NCI-H2107 treated with DMSO at 0.1 percent for 48 hours (cell line): ENCODE measurements around the gene SENP8.

Experiments used
- DNase-seq: peaks from one replicate; lab custom pipeline; 2025; ENCODE audit not compliant: unreplicated experiment; lab: John Stamatoyannopoulos, UW

SENP8 gene

DNA sequence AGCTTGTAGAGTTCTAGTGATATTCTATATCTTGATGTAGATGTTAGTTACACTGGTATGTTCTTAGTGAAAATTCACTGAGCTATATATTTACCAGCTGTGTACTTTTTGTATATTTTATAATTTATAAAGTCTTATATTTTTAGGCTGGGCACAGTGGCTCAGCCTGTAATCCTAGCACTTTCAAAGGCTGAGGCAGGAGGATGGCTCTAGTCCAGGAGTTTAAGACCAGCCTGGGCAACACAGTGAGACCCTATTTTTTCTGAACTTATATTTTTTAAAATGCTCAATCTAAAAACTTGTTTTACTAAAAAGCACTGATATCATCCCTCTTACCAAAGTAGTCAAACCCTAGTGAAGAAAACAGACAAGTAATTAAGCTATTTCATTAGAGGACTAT lies 5.4 kb upstream of the SENP8 start:
- no peak for DNase-seq

- no peak for DNase-seq
Measured at GRCh38 chr15:72113347-72114031, 4.7 kb upstream of the SENP8 start.

- DNase-seq, result no peak
Measured at GRCh38 chr15:72116731-72117485, 1.3 kb upstream of the SENP8 start.

DNA sequence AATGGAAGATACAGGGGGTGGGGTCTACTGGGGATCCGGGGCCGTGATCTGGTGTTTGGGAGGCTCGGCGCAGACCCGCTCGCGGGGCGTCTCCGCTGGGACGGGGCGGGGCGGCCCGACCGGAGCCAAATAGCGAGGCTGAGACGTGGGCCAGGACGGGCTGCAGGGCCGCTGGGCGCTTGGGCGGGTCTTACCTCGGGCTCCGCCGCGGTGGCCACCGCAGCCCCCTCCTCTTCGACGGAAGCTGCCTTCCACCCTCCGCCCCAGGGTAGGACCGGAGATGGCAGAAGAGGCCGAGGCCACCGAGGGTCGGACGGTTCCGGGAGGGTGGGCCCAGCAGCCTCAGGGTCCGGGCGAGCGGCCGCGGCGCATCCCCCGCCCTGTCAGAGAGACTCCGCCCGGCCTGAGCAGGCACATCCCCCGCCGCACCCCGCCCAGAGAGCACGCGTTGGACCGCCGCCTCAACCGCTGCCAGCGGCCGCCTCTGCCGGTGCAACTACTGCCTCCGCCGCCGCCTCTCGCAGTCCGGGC lies 652 bp upstream of the SENP8 start:
- DNase-seq, result no peak

DNA sequence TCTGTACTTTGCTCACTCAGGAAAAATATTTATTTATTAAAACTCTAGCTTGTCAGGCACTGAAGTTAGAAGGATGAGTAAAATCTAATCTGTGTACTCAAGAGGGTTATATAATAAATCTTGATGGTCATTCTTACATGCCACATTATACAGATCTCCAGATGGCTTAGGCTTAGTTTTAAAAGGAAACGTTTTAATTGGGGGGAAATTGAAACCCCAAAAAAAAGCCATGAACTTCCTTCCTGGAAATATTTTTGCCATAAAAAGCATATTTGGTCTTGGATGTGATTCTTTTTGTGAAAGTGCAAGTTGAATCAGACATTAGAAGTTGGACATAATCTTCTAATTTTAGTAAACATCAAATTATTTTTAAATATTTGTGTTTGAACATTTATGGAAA lies 6.0 kb downstream of the SENP8 start:
- DNase-seq, result no peak

GRCh38 chr15:72127724-72128322 lies 9.6 kb downstream of the SENP8 start:
- DNase-seq, result no peak

- no peak for DNase-seq
Measured at GRCh38 chr15:72128359-72128758, 10.2 kb downstream of the SENP8 start.

- DNase-seq, result no peak
Measured at GRCh38 chr15:72130272-72130671, 12.1 kb downstream of the SENP8 start.

- no peak for DNase-seq
Measured at GRCh38 chr15:72131922-72132321, 13.7 kb downstream of the SENP8 start.

DNA sequence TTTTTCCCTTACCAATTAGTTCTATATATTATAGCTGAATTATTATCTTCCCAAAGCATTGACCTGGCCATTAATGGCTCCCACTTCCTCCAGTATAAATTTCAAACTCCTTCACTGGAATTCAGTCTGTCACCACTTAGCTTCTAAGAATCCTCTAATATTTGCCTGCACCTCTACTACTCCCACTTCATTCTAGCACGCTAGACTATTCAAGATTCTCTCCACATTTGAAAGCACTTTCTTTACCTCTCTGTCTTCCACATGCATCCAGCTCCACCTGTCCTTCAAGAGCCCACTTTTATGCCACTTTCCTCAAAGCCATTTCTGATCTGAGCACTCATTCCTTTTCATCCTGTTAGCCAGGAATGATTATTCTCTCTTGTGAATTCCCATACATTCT lies 15.0 kb downstream of the SENP8 start:
- DNase-seq, result no peak

DNA sequence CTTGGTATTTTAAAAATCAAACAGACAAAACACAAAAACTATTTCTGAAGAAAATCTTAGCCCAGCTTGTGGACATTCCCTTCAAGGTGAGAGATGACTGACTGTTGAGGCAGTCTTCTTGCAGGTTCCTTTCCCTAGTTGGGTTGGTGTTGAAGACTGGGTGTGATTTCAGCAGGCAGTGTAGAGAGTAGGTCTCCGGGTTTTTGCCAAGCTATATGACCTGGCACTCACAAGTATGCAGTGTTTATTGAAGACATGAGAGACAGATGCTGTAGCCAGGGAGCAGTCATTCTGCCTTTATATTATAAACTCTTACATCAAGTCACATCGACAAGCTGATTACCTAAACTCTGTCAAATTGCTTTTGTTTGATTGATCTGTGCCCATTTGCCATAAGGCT lies 17.5 kb downstream of the SENP8 start:
- DNase-seq, result no peak

DNA sequence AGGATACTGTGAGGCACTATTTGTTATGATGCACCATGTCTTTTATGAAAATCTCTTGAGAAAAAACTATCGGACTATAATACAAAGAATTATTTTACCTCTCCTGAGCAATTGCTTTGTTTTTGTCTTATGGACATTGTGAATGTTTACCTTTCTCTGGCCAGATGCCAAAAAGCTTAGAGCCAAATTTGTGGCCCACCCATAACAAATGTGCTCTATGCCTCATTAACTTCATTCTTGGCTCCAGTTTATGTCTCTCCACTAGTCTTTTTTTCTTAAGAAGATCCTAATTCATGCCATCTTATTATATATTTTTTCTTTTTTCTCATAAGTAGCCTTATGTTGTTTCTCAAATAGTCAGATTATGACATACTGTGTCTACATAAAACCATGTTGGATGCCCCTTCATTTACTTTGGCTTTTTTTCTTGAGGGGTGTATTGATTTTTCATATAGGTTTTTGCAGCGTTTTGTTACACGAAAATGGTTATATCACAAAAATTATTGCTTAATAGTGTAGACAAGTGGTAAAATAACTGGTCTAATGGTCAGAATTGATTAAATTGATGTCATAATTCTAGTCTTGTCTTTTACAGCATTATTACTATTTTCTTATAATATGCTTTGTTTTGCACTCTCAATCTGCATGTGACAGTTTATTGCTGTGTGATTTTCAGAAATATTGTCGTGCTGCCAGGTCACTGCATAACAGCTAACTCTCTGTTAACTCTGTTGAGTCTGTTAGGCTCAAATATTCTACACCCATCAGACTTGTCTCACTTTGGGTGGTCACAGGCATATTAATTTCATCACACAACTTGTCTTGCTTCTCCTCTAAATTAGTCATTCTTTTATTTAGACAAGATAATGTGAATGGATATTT lies 18.2 kb downstream of the SENP8 start:
- no peak for DNase-seq

GRCh38 chr15:72139667-72140066 lies 21.5 kb downstream of the SENP8 start:
- DNase-seq, result no peak

DNA sequence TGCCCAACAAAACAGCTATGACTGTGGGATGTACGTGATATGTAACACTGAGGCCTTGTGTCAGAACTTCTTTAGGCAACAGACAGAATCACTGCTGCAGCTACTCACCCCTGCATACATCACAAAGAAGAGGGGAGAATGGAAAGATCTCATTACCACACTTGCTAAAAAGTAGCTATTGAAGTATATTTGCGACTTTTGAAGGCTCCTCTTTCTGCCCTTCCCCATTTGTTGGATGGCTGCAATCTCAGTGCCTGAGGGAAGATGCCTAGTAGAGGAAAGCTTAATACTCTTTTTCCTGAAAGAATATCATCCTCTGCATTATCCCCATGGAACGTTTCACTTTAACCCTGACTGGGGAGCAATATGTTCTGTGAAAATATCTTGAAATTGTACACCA lies 21.9 kb downstream of the SENP8 start:
- no peak for DNase-seq

DNA sequence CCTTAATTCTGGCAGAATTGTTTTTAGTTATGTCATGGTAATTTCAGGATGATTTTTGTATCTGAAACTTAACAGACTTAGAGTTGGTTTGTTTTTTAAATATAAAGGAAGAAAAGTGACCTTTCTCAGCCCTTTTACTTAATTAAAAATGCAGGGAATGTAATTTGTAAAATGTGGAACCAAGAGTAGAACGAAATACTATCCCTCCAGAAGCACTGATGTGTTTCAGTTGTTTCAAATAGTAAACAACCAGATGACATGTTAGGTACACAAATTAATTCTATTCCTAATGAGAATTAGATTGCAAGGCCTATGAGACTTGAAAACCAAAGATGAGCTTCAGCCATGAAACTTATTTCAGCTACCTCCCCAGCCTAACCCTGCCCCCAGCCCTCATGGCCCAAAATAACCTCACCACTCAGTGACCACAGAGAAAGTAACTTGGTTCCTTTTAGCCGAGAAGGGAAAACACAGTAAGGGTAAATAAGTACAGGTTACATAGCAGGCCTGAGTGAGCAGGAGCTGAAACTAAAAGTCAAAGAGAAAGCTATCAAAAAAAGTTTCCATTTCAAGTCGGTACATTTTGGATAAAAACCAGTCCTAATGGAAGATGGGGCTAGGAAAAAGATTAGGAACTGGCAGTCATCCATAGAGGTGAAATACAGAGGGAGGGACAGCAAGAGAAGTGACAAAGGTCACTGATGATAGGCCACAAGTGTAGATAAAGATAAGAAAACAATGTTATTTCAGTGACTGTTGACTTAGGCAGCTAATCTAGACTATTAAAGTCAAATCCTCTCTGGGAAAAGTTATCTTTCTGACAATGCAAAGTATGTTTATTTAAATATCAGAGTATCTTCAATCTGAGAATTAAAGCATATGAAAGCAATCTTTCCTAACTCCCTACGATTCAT lies 23.2 kb downstream of the SENP8 start:
- DNase-seq, result no peak

GRCh38 chr15:72146221-72146620 lies 28.0 kb downstream of the SENP8 start:
- DNase-seq, result no peak

DNA sequence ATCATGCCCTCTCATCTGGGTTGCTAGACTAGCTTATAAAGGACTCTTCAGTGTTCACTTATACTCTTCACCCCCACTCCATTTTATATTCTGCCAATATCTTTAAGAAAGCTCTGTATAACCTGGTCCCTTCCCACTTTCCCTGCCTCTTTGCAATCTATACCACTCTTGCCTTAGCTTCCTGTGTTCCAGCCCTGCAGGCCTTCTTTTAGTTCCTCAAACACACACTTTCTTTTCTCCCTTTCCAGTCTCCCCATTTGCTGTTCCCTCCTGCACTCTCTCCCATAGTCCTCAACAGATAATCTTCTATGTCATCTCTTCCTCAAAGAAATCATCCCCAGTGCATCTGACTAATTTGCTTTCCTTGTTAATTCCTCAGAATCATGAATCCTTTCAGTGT lies 28.7 kb downstream of the SENP8 start:
- no peak for DNase-seq

DNA sequence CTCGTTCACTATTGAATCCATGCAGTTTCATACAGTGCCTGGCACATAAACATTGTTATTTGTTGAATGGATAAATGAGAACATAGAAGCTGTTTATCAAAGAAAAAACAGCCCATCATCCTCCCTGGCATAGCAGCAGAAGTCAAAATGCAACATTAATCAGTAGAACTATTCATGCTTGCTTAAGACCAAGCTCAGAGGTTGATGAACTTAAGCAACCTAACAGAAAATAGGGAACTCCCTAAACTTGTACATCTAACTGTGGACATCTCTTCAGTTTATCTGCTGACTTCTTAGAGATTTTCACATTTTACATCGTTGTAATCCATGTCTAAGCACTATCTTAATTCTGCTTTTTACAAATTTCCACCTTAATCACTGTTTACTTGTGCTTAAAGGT lies 29.2 kb downstream of the SENP8 start:
- no peak for DNase-seq

- DNase-seq, result no peak
Measured at GRCh38 chr15:72153269-72154000, 35.2 kb downstream of the SENP8 start.
